Endodermal cell (in vitro differentiated cells): ENCODE measurements around the gene HOXA9. TPM values are rescaled to one million over a fixed set of nuclear protein-coding genes. Genes with fewer than 3 reads are reported as not detected.

ENCODE experiments used
- DNase-seq: peaks from one replicate; pipeline ENCODE4 v3.0.0-alpha.2; 2017
- H3K27ac ChIP-seq: 2 replicates; pipeline ENCODE4 v1.5.1; 2013; ENCODE audit warnings: mild to moderate bottlenecking, low read depth, low read length, moderate library complexity
- H3K27me3 ChIP-seq: 2 replicates; pipeline ENCODE4 v1.6.1; 2013; ENCODE audit warnings: mild to moderate bottlenecking, low read length, moderate library complexity; ENCODE audit not compliant: insufficient read depth, control insufficient read depth, poor library complexity, severe bottlenecking
- H3K36me3 ChIP-seq: 2 replicates; pipeline ENCODE4 v1.7.0; 2013; ENCODE audit warnings: mild to moderate bottlenecking, low read length, moderate library complexity; ENCODE audit not compliant: control insufficient read depth, insufficient read depth
- H3K4me1 ChIP-seq: one replicate; pipeline ENCODE4 v1.7.0; 2013; ENCODE audit warnings: low read length; ENCODE audit not compliant: control insufficient read depth, insufficient read depth
- H3K4me3 ChIP-seq: 2 replicates; pipeline ENCODE4 v1.5.1; 2013; ENCODE audit warnings: mild to moderate bottlenecking, low read length, moderate library complexity
- H3K9ac ChIP-seq: 2 replicates; pipeline ENCODE4 v1.6.1; 2013; ENCODE audit warnings: mild to moderate bottlenecking, low read length, moderate library complexity; ENCODE audit not compliant: poor library complexity, severe bottlenecking; ENCODE audit errors: extremely low read depth
- H3K9me3 ChIP-seq: 2 replicates; pipeline ENCODE4 v1.6.1; 2013; ENCODE audit warnings: mild to moderate bottlenecking, low read length, moderate library complexity; ENCODE audit not compliant: control insufficient read depth
- H3K27ac Mint-ChIP-seq: 2 replicates; pipeline ENCODE4 v1.8.0; 2020; ENCODE audit warnings: mixed read lengths
- H3K27me3 Mint-ChIP-seq: 2 replicates; pipeline ENCODE4 v1.8.0; 2021; ENCODE audit warnings: mild to moderate bottlenecking, mixed read lengths; ENCODE audit not compliant: insufficient read depth
- H3K36me3 Mint-ChIP-seq: 2 replicates; pipeline ENCODE4 v1.8.0; 2020; ENCODE audit warnings: low read depth, mixed read lengths
- H3K4me1 Mint-ChIP-seq: 2 replicates; pipeline ENCODE4 v1.8.0; 2020; ENCODE audit warnings: mixed read lengths
- H3K4me3 Mint-ChIP-seq: 2 replicates; pipeline ENCODE4 v1.8.0; 2020; ENCODE audit warnings: mild to moderate bottlenecking, moderate library complexity, mixed read lengths
- H3K9me3 Mint-ChIP-seq: 2 replicates; pipeline ENCODE4 v1.8.0; 2020; ENCODE audit warnings: mild to moderate bottlenecking, mixed read lengths
- WGBS, 2 experiments: methylation state at CpG; one replicate each; pipeline versions ENCODE4 v1.1.5 to v1.1.7; 2013; ENCODE audit warnings: missing lambda C conversion rate in 2 of 2, mixed read lengths in 1 of 2; ENCODE audit not compliant: insufficient coverage in 1 of 2, insufficient read length in 1 of 2; 5-methylcytosine and 5-hydroxymethylcytosine counted together
- total RNA-seq, 2 donors: library from RNA; stranded (reverse); fragmentation: NEBNext Ultra II Directional in 1 of 2; extraction: Animal tissue kit (Norgen Biotek cat#: 25700) in 1 of 2; gene quantifications; 2 replicates in 1 of 2; 3 replicates in 1 of 2; pipeline ENCODE4 v1.2.1, GENCODE V29; 2021
- TF ChIP-seq, protein P1 (sequence below): fragments of 200-600 bp; sonication (generic); conservative IDR thresholded peaks from 2 replicates; pipeline ENCODE4 v1.5.0; 2021; ENCODE audit warnings: antibody characterized with exemption, mild to moderate bottlenecking

HOXA9 gene
- total RNA-seq, 2 donors from 2014 or later = not detected

DNA sequence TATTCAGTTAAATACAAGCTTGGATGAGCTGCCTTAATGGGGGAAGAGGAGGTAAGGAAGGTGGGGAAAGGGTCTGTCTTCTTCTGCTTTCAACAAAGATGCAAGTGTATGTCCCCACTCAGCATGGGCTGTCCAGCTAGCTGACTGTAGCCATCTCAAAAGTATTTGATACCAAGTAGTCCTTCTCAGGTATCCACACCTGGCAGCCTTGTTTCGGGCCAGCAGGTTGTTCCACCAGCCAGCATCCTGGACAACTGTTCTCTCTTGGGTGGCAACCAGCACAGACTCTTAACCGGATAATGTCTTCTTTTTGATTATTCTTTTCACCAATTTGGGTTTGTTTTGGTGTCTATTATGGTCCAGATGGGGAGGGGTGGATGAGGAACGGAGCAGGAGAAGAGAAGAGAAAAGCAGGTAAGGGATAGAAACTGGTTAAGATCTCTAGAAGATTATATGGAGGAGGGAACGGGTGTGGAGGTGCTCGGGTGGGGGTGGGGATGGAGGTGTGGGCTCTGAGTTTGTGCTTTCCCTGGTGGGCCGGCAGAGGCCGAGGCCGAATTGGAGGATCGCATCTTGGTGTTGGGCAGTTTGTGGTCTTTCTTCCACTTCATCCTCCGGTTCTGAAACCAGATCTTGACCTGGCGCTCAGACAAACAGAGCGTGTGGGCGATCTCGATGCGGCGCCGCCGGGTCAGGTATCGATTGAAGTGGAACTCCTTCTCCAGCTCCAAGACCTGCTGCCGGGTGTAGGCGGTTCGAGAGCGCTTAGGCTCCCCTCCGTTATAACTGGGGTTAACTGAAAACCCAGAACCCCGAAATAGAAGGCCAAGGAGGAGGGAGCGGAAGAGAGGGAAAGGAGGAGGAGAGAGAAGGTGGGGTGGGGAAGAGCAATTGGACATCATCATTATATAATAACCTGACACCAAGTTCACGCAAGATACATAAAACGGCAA is 36.3 kb downstream of the HOXA9 start:
- H3K4me1 ChIP-seq = no peaks in the 10 kb centered on the region
- no peak overlapping the region for H3K4me3 ChIP-seq
- peaks cover 99% of the 10 kb centered on the region for H3K27me3 ChIP-seq
- WGBS, 2 experiments = 6 to 13% methylated on average over 15 to 27 of the region's 28 CpGs
- no peaks in the 10 kb centered on the region for H3K36me3 ChIP-seq
- peaks cover 17% of the 10 kb centered on the region for H3K9me3 ChIP-seq
- Mint-ChIP-seq H3K36me3 (no peaks in the 10 kb centered on the region), H3K9me3 (no peaks in the 10 kb centered on the region), H3K4me1 (no peaks in the 10 kb centered on the region), H3K27me3 (peaks cover 97% of the 10 kb centered on the region), H3K27ac (no peak overlapping the region), H3K4me3 (no peak overlapping the region)
- no peak overlapping the region for H3K9ac ChIP-seq
- peak; percentile 46 for DNase-seq
- TF ChIP-seq, protein P1, sequence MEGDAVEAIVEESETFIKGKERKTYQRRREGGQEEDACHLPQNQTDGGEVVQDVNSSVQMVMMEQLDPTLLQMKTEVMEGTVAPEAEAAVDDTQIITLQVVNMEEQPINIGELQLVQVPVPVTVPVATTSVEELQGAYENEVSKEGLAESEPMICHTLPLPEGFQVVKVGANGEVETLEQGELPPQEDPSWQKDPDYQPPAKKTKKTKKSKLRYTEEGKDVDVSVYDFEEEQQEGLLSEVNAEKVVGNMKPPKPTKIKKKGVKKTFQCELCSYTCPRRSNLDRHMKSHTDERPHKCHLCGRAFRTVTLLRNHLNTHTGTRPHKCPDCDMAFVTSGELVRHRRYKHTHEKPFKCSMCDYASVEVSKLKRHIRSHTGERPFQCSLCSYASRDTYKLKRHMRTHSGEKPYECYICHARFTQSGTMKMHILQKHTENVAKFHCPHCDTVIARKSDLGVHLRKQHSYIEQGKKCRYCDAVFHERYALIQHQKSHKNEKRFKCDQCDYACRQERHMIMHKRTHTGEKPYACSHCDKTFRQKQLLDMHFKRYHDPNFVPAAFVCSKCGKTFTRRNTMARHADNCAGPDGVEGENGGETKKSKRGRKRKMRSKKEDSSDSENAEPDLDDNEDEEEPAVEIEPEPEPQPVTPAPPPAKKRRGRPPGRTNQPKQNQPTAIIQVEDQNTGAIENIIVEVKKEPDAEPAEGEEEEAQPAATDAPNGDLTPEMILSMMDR = no peak
- no peak overlapping the region for H3K27ac ChIP-seq

DNA sequence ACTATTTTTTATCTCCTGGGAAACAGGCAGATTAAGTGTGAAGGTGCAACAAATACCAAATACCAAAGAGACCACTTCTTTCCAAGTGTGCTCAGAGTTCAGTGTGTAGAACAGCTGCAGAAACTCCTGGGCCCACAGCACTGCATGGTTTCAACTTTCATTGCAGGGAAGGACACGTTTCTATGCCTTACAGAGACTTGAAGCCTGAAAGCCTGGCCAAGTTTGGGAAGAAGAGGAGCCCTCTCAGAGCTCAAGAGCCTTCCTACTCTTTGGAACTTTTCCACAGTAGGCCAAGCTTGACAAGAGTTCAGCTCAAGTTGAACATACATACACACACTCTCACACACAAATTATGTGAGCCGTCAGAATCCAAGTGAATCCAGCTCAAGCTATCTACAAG is 37.3 kb downstream of the HOXA9 start:
- peak; percentile 26 for DNase-seq
- H3K4me1 Mint-ChIP-seq = no peaks in the 10 kb centered on the region
- peaks cover 17% of the 10 kb centered on the region for H3K9me3 ChIP-seq
- no peak overlapping the region for H3K9ac ChIP-seq
- no peaks in the 10 kb centered on the region for H3K36me3 ChIP-seq
- H3K4me3 Mint-ChIP-seq = no peak overlapping the region
- no peak overlapping the region for H3K4me3 ChIP-seq
- no peak overlapping the region for H3K27ac Mint-ChIP-seq
- no peaks in the 10 kb centered on the region for H3K9me3 Mint-ChIP-seq
- peaks cover 99% of the 10 kb centered on the region for H3K27me3 ChIP-seq
- peaks cover 97% of the 10 kb centered on the region for H3K27me3 Mint-ChIP-seq
- no peaks in the 10 kb centered on the region for H3K36me3 Mint-ChIP-seq
- H3K4me1 ChIP-seq = no peaks in the 10 kb centered on the region
- TF ChIP-seq, protein P1 = no peak
- no peak overlapping the region for H3K27ac ChIP-seq
- 14 to 25% methylated on average over 1 to 2 of the region's 2 CpGs for WGBS, 2 experiments

DNA sequence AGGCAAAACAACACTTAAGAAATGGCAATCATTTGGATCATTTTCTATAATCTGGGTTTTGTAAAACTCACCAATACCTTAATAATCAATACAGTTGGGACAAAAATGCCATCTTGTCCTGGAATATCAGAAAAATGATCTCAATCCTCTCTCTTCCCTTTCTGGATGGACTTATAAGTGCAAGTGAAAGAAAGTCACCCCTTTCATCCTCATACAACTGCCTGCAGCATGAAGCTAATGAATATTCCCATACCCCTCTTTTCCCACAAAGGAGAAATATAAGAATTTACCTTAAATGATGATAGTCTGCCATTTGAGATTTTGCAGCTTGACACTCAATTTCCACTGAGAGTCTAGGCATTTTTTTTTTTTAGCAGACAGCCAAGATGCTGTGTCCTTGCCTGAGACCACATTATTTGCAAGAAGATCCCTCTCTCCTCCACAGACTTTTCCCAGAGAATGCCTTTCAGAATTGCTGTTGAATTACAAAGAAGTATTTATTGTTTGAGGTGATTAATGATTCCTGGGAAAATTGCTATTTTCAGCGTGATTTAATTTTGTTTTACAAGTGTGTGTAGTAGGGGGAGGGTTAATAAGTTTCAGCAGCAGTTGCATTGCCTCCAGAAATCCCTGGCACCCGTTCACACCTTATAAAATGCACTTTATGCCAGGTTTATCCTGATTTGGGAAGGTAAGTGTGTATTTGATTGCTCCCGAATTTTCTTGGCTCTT is 38.6 kb downstream of the HOXA9 start:
- Histone ChIP-seq H3K9ac (no peak overlapping the region), H3K27ac (no peak overlapping the region), H3K4me3 (no peak overlapping the region), H3K4me1 (no peaks in the 10 kb centered on the region), H3K9me3 (peaks cover 17% of the 10 kb centered on the region), H3K27me3 (peaks cover 99% of the 10 kb centered on the region), H3K36me3 (no peaks in the 10 kb centered on the region)
- Mint-ChIP-seq H3K9me3 (no peaks in the 10 kb centered on the region), H3K4me1 (peaks cover 4% of the 10 kb centered on the region), H3K36me3 (no peaks in the 10 kb centered on the region), H3K4me3 (no peak overlapping the region), H3K27me3 (peaks cover 97% of the 10 kb centered on the region), H3K27ac (no peak overlapping the region)
- 21% methylated on average over 3 of the region's 3 CpGs; no CpG with 5 or more reads in 1 of the 2 experiments for WGBS, 2 experiments
- DNase-seq = no peak
- TF ChIP-seq, protein P1 = no peak
